Activated CD8-positive, alpha-beta memory T cell treated with anti-CD3 and anti-CD28 coated beads, Interleukin-2, amount 50 U/mL, for 1 hour (primary cell): Measurements from ENCODE around the gene ZNF277.

ENCODE experiments used
- DNase-seq: peaks from one replicate; pipeline ENCODE4 v3.0.0-alpha.2; 2020; ENCODE audit errors: extremely low read depth

The ZNF277 gene, protein sequence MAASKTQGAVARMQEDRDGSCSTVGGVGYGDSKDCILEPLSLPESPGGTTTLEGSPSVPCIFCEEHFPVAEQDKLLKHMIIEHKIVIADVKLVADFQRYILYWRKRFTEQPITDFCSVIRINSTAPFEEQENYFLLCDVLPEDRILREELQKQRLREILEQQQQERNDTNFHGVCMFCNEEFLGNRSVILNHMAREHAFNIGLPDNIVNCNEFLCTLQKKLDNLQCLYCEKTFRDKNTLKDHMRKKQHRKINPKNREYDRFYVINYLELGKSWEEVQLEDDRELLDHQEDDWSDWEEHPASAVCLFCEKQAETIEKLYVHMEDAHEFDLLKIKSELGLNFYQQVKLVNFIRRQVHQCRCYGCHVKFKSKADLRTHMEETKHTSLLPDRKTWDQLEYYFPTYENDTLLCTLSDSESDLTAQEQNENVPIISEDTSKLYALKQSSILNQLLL

GRCh38 chr7:112206238-112206990 lies at the start of gene ZNF277, which contains the start of gene DOCK4:
ZNF277 (plus strand) TSS chr7:112206695; CDS start chr7:112206717, 22 bp downstream.
DOCK4 (minus strand) TSS chr7:112206399; CDS start chr7:112206138, 261 bp downstream.
- peak; percentile 98 for DNase-seq

GRCh38 chr7:112157072-112157471 lies 49.4 kb upstream of the ZNF277 start:
- no peak for DNase-seq

GRCh38 chr7:112159351-112159750 lies 47.1 kb upstream of the ZNF277 start:
- DNase-seq = no peak

DNA sequence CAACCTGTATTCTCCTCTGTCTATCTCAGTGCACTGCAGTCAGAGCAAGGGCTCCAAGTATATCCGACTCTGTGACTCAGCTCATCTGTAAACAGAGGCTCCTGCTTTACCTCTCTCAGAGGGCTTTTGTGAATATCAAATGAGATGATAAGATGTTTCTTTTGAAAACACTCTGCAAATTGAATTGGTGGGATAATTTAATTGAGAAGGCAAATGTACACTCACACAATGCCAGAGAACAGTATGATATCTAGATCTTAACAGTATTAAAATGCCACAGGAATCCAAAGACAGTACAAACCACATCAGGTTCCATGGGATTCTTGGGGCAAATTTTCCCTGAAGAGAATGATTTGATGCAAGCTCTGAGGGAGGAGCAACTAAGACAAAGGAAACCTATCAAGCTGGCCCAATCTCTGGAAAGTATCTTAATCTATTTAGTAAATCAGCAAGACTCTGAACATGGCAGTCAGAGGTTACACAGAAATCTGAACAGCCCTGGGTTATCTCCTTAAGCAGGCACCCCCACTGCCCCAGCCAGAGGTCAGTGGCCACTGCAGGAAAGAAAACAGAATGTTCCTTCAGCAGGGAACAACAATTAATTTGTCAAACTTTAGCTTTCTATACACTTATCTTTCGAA lies 46.2 kb upstream of the ZNF277 start:
- no peak for DNase-seq

DNA sequence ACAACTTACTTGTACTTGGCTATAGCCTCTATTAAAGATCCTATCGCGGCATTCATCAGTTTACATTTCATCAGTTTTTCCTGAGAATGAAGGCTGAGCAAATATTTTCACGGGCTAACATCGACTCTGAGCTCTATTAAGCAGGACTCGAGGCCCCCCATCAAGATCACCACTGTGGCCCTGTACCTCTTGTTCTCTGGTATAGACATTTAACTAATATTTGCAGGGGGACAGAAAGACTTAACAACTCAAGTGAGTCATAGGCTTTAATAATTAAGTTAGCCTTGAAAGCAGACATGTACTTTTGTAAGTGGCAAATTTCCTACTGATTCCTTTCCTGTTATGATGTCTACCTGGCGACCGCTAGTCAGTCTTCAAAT lies 45.7 kb upstream of the ZNF277 start:
- DNase-seq = no peak

DNA sequence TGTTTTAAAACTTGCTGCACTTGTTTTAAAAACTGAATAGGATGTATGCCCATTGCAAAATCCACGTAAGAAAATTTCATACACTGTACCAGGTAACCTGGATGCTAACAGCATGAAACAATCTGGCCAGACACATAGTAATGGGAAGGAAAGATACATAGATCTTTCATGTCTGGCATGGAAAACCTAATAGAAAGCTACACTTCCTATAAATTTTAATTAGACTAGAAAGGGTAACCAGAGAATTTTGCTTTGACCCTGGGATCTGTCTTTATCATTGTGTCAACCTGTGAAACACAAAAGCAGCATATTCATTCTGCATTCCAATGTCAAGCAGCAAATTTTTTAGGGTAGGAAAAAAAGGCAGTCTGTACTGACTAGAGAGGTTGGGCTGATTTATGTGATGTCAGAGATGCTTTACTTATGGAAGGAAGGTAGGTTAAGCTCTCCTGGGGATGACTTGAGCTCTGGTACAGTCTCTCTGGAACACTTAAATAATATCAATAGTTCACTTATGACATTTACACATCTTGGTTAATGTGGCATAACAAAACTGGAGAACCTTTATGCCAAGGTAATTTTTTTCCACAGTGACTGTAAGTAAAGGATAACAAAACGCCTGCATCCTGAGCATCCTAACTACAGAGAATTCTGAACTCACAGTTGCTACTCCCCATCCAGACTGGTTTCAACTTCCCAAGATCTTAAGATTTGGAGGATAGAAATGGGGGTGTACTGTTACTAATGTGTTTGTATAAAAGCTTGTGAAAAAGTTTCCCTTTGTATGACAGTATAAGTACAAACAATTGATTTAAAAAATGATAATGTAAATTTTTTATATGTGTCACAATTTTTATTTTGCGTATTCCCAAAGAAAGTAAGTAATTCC lies 45.0 kb upstream of the ZNF277 start:
- no peak for DNase-seq

- DNase-seq = no peak
These were observed 44.2 kb upstream of the ZNF277 start for GRCh38 chr7:112162142-112162766.

- no peak for DNase-seq
These were observed 43.5 kb upstream of the ZNF277 start for GRCh38 chr7:112162784-112163506.

GRCh38 chr7:112167147-112167546 lies 39.3 kb upstream of the ZNF277 start:
- DNase-seq = no peak

DNA sequence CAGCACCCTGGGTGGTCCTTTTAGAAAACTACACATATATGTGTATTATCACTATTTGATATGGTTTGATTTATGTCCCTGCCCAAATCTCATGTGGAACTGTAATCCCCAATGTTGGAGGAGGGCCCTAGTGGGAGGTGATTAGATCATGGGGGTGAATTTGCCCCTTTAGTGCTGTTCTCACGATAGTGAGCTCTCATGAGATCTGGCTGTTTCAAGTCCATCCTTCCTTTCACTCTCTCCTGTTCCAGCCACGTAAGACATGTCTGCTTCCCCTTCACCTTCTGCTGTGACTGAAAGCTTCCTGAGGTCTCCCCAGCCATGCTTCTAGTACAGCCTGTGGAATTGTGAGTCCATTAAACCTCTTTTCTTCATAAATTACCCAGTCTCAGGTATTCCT lies 37.6 kb upstream of the ZNF277 start:
- no peak for DNase-seq

GRCh38 chr7:112171673-112172072 lies 34.8 kb upstream of the ZNF277 start:
- no peak for DNase-seq

- no peak for DNase-seq
These were observed 33.5 kb upstream of the ZNF277 start for GRCh38 chr7:112172870-112173567.

- DNase-seq = no peak
These were observed 33.0 kb upstream of the ZNF277 start for GRCh38 chr7:112173568-112173905.

- DNase-seq = no peak
These were observed 32.3 kb upstream of the ZNF277 start for GRCh38 chr7:112174192-112174591.

GRCh38 chr7:112176241-112176640 lies 30.3 kb upstream of the ZNF277 start:
- no peak for DNase-seq

DNA sequence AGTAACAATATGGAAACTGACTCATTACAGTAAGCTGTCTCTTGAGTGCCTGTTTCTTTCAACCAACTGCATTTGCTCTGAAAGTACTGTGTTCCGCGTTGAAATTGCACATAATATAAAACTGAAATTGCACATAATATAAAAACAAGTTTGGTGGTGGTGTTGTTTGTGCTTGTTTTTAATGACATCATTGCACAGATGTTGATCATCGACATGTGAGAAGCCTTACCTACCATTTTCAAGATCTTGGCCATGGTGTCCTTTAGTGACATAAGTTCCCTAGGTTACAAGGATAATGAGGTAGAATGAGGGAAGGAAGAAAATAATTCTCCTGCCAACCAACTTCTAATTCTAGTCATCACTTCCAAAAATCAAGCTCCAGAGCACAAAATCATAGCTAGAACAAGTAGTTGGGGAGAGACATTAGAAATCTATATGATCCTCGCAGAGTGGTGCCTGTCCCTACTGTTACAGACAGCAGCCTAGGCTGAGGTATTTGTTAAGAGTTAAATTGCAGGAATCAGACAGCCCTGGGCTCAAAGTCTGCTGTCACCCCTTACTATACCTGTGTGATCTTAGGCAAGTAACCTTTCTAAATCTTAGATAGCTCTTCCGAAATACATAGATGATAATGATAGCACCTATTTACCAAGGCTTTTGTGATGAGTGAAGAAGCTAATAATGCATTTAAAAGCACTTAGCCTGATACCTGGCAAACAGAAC lies 29.6 kb upstream of the ZNF277 start:
- no peak for DNase-seq

- no peak for DNase-seq
These were observed 26.3 kb upstream of the ZNF277 start for GRCh38 chr7:112180223-112180622.

DNA sequence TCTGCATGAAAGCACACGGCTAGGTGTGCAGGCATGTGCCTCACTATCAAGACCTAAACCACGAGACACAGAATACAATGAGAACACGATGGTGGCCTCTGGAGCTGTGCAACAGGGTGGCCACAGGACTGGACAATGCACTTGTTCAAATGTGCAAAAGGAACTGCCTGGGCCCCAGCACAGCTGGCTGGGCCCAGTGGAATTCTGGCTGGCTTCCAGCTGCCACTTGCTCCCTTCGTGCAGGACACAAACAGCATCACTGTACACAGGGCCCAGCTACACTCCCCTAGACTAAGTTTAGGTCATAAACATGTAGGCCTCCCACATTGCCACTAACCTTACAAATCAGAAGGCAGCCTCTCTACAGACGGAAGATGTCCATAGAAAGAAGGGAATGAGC lies 23.7 kb upstream of the ZNF277 start:
- DNase-seq = no peak

GRCh38 chr7:112183266-112183665 lies 23.2 kb upstream of the ZNF277 start:
- no peak for DNase-seq
